HS-5 (cell line): ENCODE data around the gene RPS3.

Experiments
- DNase-seq: peaks from one replicate; pipeline ENCODE4 v3.0.0-alpha.2; 2012; ENCODE audit warnings: low read depth

Gene RPS3

GRCh38 chr11:75420224-75421034 lies 21.1 kb downstream of the RPS3 start:
- DNase-seq: no peak

- no peak for DNase-seq
Measured at GRCh38 chr11:75421035-75421602, 21.8 kb downstream of the RPS3 start.

DNA sequence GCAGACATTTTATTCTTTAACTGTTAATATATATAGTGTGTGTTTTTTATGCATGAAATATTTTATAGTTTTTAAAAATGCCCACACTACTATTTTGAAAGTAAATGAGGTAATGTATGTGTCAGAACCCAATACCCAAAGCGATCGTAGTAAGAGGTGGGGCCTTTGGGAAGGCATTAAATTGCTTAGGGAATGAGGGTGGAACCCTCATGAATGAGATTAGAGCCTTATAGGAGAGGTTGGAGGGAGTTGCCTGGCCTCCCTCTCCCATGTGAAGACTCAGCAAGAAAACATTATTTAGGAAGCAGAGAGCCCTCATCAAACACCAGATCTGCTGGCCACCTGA lies 22.6 kb downstream of the RPS3 start:
- no peak for DNase-seq

GRCh38 chr11:75422248-75423231 lies 23.2 kb downstream of the RPS3 start:
- no peak for DNase-seq

GRCh38 chr11:75423721-75424120 lies 24.4 kb downstream of the RPS3 start:
- no peak for DNase-seq

- no peak for DNase-seq
Measured at GRCh38 chr11:75424396-75424795, 25.1 kb downstream of the RPS3 start.

GRCh38 chr11:75425422-75425821 lies 26.1 kb downstream of the RPS3 start:
- no peak for DNase-seq

DNA sequence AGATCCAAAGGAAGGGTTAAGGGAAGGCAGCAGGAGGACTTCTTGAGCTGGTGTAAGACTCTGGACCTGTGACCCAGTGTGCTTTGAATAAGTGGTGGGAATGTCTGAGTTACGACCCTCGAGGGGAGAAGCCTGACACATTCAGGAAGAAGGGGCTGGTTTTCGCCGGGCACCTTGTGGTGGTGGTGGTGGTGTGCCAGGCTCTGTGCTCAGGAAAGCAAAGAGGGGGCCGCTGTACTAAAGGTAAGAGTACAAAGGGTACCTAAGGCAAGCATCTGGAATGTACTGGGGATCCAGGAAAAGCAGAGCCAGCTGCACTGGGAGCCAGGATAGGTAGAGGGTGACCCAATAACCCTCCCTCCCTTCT lies 27.4 kb downstream of the RPS3 start:
- no peak for DNase-seq

DNA sequence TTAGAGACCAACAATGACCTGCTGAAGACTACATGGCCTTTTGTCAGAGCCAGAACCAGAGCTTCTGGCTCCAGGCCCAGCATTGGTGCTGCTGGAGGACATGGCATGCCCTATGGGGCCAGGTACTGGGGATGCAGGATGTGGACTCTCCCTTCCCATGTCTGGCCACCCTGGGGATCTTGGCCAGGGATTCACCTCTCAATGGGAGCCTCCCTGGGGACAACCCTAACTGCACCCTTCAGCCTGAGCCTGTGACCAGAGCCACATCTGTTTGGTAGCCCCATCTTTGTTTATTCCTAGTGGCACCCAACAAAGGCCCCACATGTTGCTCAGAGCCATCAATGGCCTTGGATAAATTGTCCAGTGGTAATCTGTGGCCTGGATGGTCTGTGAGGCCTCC lies 27.9 kb downstream of the RPS3 start:
- DNase-seq: no peak

DNA sequence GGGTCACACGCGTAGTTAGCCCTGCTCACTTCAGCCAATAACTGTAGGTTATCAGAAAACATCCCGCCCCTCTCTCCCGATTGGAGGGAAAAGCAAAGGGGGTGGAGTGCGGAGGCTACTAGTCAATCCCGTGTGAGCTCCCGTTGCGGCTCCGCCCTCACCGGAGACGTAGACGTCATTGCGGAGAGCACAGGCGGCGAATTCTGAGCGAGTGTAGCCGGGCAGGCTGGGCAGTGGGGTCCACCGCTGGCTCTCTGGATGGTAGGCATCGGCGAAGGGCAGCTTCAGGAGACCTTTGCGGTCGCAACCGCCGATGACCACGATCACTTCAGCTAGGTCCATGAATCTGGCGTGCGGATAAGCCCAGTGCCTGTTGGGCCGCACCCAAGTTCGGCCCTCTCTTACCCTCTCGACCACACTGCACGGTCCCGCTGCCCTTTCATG lies 29.0 kb downstream of the RPS3 start:
- no peak for DNase-seq

GRCh38 chr11:75428989-75429640 lies 29.8 kb downstream of the RPS3 start:
- DNase-seq: no peak

- DNase-seq: no peak
Measured at GRCh38 chr11:75429641-75429901, 30.3 kb downstream of the RPS3 start.

DNA sequence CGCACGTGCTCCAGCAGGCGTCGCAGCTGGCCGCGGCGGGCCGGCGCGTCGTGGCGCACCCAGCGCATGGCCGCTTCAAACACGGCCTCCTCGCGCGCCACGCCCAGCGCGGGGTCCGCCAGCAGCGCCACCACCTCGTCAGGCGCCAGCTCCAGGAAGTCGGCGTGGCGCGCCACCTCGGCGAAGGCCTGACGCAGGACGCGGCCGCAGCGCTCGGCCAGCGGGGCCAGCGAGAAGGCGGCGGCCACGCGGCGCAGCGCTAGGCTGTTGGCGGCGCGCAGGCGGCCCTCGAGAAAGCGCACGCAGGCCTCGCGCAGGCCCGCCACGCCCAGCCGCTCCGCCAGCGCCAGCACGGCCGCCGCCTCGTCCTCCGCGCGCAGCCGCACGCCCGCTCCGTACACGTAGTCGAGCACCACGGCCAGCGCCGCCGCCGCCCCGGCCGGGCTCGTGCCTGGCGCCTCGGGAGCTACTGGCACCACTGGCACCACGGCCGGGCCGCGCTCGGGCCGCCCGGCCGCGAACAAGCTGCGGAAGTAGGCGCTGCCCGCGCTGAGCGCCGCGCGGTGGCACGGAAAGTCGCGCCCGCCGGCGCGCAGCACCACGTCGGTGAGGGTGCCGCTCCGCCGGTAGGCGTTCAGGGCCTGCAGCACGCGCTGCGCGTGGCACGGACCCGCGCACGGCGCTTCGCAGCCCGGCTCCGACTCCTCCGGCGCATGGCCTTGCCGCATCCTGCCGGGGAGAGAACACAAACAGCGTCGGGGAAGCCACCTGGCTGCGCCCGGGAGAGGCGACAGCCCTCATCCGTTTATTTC lies 30.8 kb downstream of the RPS3 start:
- no peak for DNase-seq

- no peak for DNase-seq
Measured at GRCh38 chr11:75430714-75431532, 31.6 kb downstream of the RPS3 start.

DNA sequence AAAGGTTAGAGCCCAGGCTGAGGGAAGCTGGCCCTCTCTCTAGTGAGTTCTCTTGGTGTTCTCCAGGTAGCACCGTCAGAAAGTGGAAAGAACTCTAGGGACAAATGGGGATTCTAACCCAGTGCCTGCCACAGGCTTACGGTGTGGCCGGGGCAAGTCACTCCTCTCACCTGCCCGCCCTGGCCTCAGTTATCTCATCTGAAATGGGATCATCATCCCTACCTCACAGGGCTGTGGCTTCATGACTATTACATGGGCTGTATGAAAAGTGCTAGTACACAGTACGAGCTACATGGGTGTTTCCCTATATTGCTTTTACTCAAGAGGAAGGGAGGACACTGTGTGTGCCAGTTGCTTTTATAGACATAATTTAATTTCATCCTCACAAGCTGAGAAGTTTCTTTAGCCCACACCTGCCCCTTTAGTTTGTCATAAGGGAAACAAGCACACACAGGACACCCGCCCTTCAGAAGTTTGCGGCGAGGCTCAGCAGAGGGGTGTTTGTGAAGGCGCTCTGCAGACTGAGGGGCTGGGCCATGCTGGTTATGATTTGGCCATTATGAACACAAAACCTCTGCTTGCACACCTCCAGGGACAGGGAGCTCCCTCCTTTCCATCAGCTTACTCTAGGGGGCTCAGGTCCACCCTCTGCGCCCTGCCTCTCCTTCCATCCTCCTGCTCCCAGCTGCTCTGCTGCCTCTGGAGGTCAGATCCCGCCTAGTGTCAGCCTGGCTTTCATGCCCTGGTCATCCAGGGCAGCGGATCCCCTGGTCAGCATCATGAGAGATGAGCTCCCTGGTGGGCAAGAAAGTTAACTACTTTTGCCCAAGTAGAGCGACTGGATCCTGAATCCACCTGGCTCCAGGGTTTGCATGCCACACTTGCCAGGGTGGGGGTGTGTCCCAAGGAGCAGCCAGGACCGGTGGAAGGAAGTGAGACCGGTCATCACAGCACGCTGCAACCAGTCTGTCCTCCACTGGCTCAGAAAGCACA lies 32.5 kb downstream of the RPS3 start:
- DNase-seq: no peak

DNA sequence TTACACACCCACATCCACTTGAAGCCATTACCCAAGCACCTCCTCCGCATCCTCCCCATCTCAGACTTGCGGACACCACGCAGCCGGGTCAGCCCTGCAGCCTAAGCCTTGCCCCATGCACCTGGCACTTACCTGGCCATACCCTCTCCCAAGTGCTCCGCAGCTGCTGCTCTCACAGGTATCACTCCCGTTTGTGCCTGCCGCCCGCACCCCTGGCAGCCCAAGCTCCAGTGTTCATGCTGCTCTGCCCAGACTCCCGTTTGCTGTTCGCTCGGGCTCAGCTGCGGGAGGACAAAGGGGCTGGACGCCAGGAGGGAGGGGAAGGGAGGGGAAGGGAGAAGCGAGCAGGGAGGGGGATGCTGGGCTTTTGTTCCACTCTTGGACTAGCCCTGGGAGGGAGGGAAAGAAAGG lies 33.6 kb downstream of the RPS3 start, which contains the start of gene KLHL35:
Gene KLHL35, minus strand, starts transcription at position 293 of the 411 bp plus-strand sequence. CDS start 2,574 bp downstream, outside the sequence.
- no peak for DNase-seq

DNA sequence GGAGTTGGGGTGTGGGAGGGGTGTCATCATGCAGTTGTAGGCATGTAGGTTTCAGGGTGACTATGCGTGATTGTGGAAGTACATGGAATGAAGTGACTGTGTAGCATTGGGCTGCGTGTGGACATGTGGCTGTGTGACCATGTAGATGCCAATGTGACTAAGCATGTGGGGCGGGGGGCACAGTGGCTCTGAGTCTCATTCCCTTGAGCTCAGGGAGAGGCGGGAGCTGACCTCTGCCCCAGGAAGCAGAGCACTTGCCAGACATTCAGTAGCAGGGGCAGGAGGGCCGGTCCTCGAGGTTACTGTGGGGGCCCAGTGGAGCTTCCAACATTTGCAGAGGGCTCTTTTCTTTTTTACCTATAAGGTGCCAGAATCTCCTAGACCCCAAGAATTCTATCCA lies 34.1 kb downstream of the RPS3 start:
- no peak for DNase-seq

DNA sequence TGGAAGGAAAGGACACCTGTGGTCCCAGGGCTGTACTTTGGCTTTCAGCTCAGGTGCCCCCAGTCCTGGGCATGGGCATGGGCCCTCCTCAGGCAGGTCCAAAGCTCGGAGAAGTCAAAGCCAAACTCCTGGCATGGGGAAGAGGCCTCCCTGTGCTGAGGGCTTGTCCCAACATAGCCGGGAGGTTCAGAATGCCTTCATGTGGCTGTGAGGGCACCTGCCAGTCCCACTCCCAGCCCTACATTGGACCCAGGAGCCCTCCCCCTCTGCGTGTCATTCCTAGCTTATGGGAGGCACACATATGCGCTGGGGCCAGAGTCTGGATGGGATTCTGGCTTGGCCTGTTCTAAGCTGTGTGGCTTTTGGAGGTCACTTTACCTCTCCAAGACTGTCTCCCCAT lies 34.7 kb downstream of the RPS3 start:
- DNase-seq: no peak

- no peak for DNase-seq
Measured at GRCh38 chr11:75434886-75435570, 35.7 kb downstream of the RPS3 start.
